ENCODE measurements around the gene PGAP3. TPM values are rescaled to one million over a fixed set of nuclear protein-coding genes. Genes with fewer than 3 reads are reported as not detected.

PGAP3 gene
- total RNA-seq, 4 donors from 2014 or later, result 19.9 to 82.6 (median 46.2) TPM

GRCh38 chr17:39621523-39622379, 66.1 kb downstream of the PGAP3 start:
- 10% methylated on average over 23 of the region's 26 CpGs; no CpG with 5 or more reads in 1 of the 2 donors for WGBS, 2 donors (ENCODE audit: low coverage in 1 of 2)
- peaks cover 27% of the 10 kb centered on the region for H3K27me3 ChIP-seq
- peaks cover 23 to 53% (median 43%) of the 10 kb centered on the region in 4 donors for H3K4me1 ChIP-seq
- H3K36me3 ChIP-seq, result no peaks in the 10 kb centered on the region
- H3K27ac ChIP-seq, result peak overlapping the region in 2 of 4 donors; percentile 7 to 50
- peak; percentile 90 for DNase-seq
- intact Hi-C loops (cut with DNase I; ENCODE audit: low total_unique reads), result no loop called here
- H3K4me3 ChIP-seq, result no peak overlapping the region
- peak in 1 of 3 donors; percentile 13 for TF ChIP-seq POLR2AphosphoS5 (IDR thresholded peaks at IDR 0.05)
- TF ChIP-seq EP300 (IDR thresholded peaks at IDR 0.05; ENCODE audit: low read depth), result no peak
- TF ChIP-seq POLR2A (IDR thresholded peaks at IDR 0.05), result no peak
- TF ChIP-seq, protein P1, sequence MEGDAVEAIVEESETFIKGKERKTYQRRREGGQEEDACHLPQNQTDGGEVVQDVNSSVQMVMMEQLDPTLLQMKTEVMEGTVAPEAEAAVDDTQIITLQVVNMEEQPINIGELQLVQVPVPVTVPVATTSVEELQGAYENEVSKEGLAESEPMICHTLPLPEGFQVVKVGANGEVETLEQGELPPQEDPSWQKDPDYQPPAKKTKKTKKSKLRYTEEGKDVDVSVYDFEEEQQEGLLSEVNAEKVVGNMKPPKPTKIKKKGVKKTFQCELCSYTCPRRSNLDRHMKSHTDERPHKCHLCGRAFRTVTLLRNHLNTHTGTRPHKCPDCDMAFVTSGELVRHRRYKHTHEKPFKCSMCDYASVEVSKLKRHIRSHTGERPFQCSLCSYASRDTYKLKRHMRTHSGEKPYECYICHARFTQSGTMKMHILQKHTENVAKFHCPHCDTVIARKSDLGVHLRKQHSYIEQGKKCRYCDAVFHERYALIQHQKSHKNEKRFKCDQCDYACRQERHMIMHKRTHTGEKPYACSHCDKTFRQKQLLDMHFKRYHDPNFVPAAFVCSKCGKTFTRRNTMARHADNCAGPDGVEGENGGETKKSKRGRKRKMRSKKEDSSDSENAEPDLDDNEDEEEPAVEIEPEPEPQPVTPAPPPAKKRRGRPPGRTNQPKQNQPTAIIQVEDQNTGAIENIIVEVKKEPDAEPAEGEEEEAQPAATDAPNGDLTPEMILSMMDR (IDR thresholded peaks at IDR 0.05), result peak; percentile 99 to 100 (median 100)
- in situ Hi-C loops (cut with MboI; ENCODE audit: low pct_ligation_motif_present in 1 of 4, low pct_unique_long_range_greater_than_20kb in 1 of 4, low sequenced_read_pairs in 3 of 4), result loop anchor here in 2 of 4 donors (10.0 kb wide), 2 partner anchors 123 to 133 kb away; no protein-coding TSS in a partner anchor
- H3K9me3 ChIP-seq, result no peaks in the 10 kb centered on the region

Small RNAs within 50 kb of the gene (small RNA-seq; reads per million reads assigned to genes)
- gene MIR4728, result 0 to 0.70 (median 0.12) reads per million in 4 donors

Other genes starting within 250 kb of the PGAP3 start
- gene MED1, start 236.8 kb downstream of the PGAP3 start, total RNA-seq, result 10 to 100 TPM in 3 of 4 donors, 1 to 10 TPM in 1; 4.8 to 20.9 (median 18.7) TPM
- gene CDK12, start 226.6 kb downstream of the PGAP3 start, total RNA-seq, result 10 to 100 TPM; 31.4 to 66.5 (median 49.4) TPM
- not detected for gene NEUROD2, start 80.1 kb downstream of the PGAP3 start, total RNA-seq
- gene PPP1R1B, start 61.1 kb downstream of the PGAP3 start, total RNA-seq, result 100 to 1,000 TPM; 125 to 509 (median 223) TPM
- 100 to 1,000 TPM in 1 of 4 donors, 10 to 100 TPM in 3; 63.5 to 193 (median 73.2) TPM for gene STARD3, start 50.9 kb downstream of the PGAP3 start, total RNA-seq
- gene TCAP, start 22.7 kb downstream of the PGAP3 start, total RNA-seq, result 1 to 10 TPM in 1 of 4 donors, under 1 TPM in 1, not detected in 2; 0.64 to 1.9 TPM
- gene PNMT, start 19.6 kb downstream of the PGAP3 start, total RNA-seq, result 10 to 100 TPM in 1 of 4 donors, 1 to 10 TPM in 2, under 1 TPM in 1; 0.80 to 48.3 (median 1.3) TPM
- 100 to 1,000 TPM; 175 to 439 (median 234) TPM for gene ERBB2, start 12.0 kb upstream of the PGAP3 start, total RNA-seq
- gene MIEN1, start 42.5 kb upstream of the PGAP3 start, total RNA-seq, result 100 to 1,000 TPM in 3 of 4 donors, 10 to 100 TPM in 1; 99.3 to 215 (median 109) TPM
- gene GRB7, start 49.9 kb upstream of the PGAP3 start, total RNA-seq, result 10 to 100 TPM; 25.9 to 44.5 (median 32.3) TPM
- 10 to 100 TPM in 1 of 4 donors, 1 to 10 TPM in 3; 2.2 to 13.5 (median 3.0) TPM for gene IKZF3, start 176.3 kb upstream of the PGAP3 start, total RNA-seq
- gene ZPBP2, start 180.1 kb upstream of the PGAP3 start, total RNA-seq, result under 1 TPM in 1 of 4 donors, not detected in 3; 0.27 TPM
- gene GSDMB, start 230.6 kb upstream of the PGAP3 start, total RNA-seq, result 100 to 1,000 TPM; 109 to 142 (median 116) TPM
- gene ORMDL3, start 239.5 kb upstream of the PGAP3 start, total RNA-seq, result 10 to 100 TPM; 47.4 to 78.9 (median 56.7) TPM
- gene LRRC3C, start 239.7 kb upstream of the PGAP3 start, total RNA-seq, result not detected

All from transverse colon (tissue), 4 donors.